B cell (primary cell): ENCODE results near the gene TRPM2. TPM values are rescaled to one million over a fixed set of nuclear protein-coding genes. Genes with fewer than 3 reads are reported as not detected.

Experiments
- ATAC-seq: fragments of 200-7000 bp; cut with Tn5 transposase; one replicate; pipeline ENCODE4 v1.10.0; 2021; ENCODE audit warnings: low read depth, mild to moderate bottlenecking, moderate number of reproducible peaks, moderate library complexity
- CTCF ChIA-PET: fragments of 350-600 bp; sonication (Branson Sonifier 250); formaldehyde crosslinking; loops from one replicate; lab custom pipeline; 2021; ENCODE audit warnings: antibody characterized with exemption, inconsistent platforms; lab: Charles Lee
- POLR2A ChIA-PET: fragments of 350-600 bp; sonication (Branson Sonifier 250); formaldehyde crosslinking; loops from one replicate; lab custom pipeline; 2021; ENCODE audit warnings: antibody characterized with exemption; lab: Charles Lee
- DNase-seq: peaks from one replicate; pipeline ENCODE4 v3.0.0; 2013
- H2AFZ ChIP-seq: 2 replicates; pipeline ENCODE4 v1.6.1; 2012; ENCODE audit warnings: mild to moderate bottlenecking, low read depth, low read length; ENCODE audit not compliant: insufficient read depth, poor library complexity, severe bottlenecking
- H3K27ac ChIP-seq, 2 donors: 1 replicate in 1 of 2; 2 replicates in 1 of 2; pipeline ENCODE4 v1.5.1; 2012 to 2013; ENCODE audit warnings: low read length in 2 of 2, mild to moderate bottlenecking in 2 of 2, moderate library complexity in 1 of 2
- H3K27me3 ChIP-seq, 4 experiments: fragments of 200-600 bp in 1 of 4; sonication (generic) in 1 of 4; replicated peaks in 1 of 4; 1 replicate in 2 of 4; 2 replicates in 2 of 4; pipeline versions ENCODE4 v1.6.1 to v1.7.0; 2013 to 2016; ENCODE audit warnings: low read length in 3 of 4, mild to moderate bottlenecking in 2 of 4, mixed read lengths in 1 of 4, moderate library complexity in 1 of 4; ENCODE audit not compliant: insufficient read depth in 4 of 4, control insufficient read depth in 3 of 4; ENCODE audit errors: control extremely low read depth in 1 of 4
- H3K36me3 ChIP-seq, 2 experiments: replicated peaks in 1 of 2; 1 replicate in 1 of 2; 2 replicates in 1 of 2; pipeline versions ENCODE4 v1.6.1 to v1.7.1; 2013; ENCODE audit warnings: low read length in 1 of 2; ENCODE audit not compliant: insufficient read depth in 2 of 2, control insufficient read depth in 1 of 2; ENCODE audit errors: control extremely low read depth in 1 of 2, extremely low read depth in 1 of 2
- H3K4me1 ChIP-seq, 2 donors: fragments of 200-600 bp in 1 of 2; sonication (generic) in 1 of 2; 1 replicate in 1 of 2; 2 replicates in 1 of 2; pipeline versions ENCODE4 v1.5.1 to v1.6.1; 2013 to 2017; ENCODE audit warnings: low read length in 2 of 2; ENCODE audit not compliant: control insufficient read depth in 2 of 2, insufficient read depth in 2 of 2
- H3K4me2 ChIP-seq: replicated peaks from 2 replicates; pipeline ENCODE3; 2012; ENCODE audit warnings: mild to moderate bottlenecking, low read depth, low read length; ENCODE audit not compliant: poor library complexity, severe bottlenecking
- H3K4me3 ChIP-seq, 5 experiments: fragments of 200-600 bp in 1 of 5; sonication (generic) in 1 of 5; 1 replicate in 3 of 5; 2 replicates in 2 of 5; pipeline versions ENCODE4 v1.5.1 to v1.7.0; 2011 to 2016; ENCODE audit warnings: low read length in 4 of 5, mild to moderate bottlenecking in 4 of 5, low read depth in 2 of 5, control low read depth in 1 of 5, moderate library complexity in 1 of 5; ENCODE audit not compliant: insufficient read depth in 1 of 5; ENCODE audit errors: control extremely low read depth in 1 of 5, extremely low read depth in 1 of 5
- H3K79me2 ChIP-seq: fragments of 200-600 bp; sonication (generic); one replicate; pipeline ENCODE4 v1.6.0; 2016; ENCODE audit warnings: low read length; ENCODE audit not compliant: control insufficient read depth, insufficient read depth
- H3K9ac ChIP-seq: fragments of 200-600 bp; sonication (generic); 2 replicates; pipeline ENCODE4 v1.6.1; 2017; ENCODE audit warnings: mild to moderate bottlenecking, low read length, moderate library complexity
- H3K9me3 ChIP-seq, 3 donors: one replicate each; pipeline versions ENCODE4 v1.6.1 to v1.7.1; 2013; ENCODE audit warnings: low read length in 2 of 3; ENCODE audit not compliant: control insufficient read depth in 2 of 3, insufficient read depth in 1 of 3; ENCODE audit errors: control extremely low read depth in 1 of 3
- H4K20me1 ChIP-seq: 2 replicates; pipeline ENCODE4 v1.6.0; 2012; ENCODE audit warnings: mild to moderate bottlenecking, low read length; ENCODE audit not compliant: insufficient read depth, control insufficient read depth, poor library complexity, severe bottlenecking
- H3K27ac Mint-ChIP-seq: one replicate; pipeline ENCODE4 v1.8.0; 2021; ENCODE audit warnings: mixed read lengths
- H3K27me3 Mint-ChIP-seq: one replicate; pipeline ENCODE4 v1.8.0; 2021; ENCODE audit warnings: mixed read lengths
- H3K4me1 Mint-ChIP-seq: one replicate; pipeline ENCODE4 v1.8.0; 2021; ENCODE audit warnings: mixed read lengths
- H3K4me3 Mint-ChIP-seq: one replicate; pipeline ENCODE4 v1.8.0; 2021; ENCODE audit warnings: mixed read lengths
- H3K9me3 Mint-ChIP-seq: one replicate; pipeline ENCODE4 v1.8.0; 2022; ENCODE audit warnings: mixed read lengths; ENCODE audit not compliant: insufficient read depth
- CTCF ChIP-seq: fragments of 200-600 bp; IDR thresholded peaks from one replicate; pipeline ENCODE4 v1.8.0; 2022; ENCODE audit warnings: antibody characterized with exemption, mild to moderate bottlenecking
- EZH2 ChIP-seq: IDR thresholded peaks from 2 replicates; pipeline ENCODE4 v1.6.1; 2012; ENCODE audit warnings: borderline replicate concordance, low read depth, mild to moderate bottlenecking, moderate library complexity, low read length; ENCODE audit not compliant: insufficient read depth, poor library complexity, severe bottlenecking
- WGBS: methylation state at CpG from one replicate; pipeline ENCODE4 v1.1.5; 2013; ENCODE audit warnings: missing lambda C conversion rate; ENCODE audit not compliant: insufficient coverage; 5-methylcytosine and 5-hydroxymethylcytosine counted together
- intact Hi-C: fragments of 100-400 bp; cut with micrococcal nuclease; formaldehyde crosslinking; loops from one replicate; pipeline ENCODE4 v1.10.0; 2022
- polyA plus RNA-seq: library from polyadenylated mRNA; depleted of rRNA; stranded (reverse); fragments of >200 nt; gene quantifications from 2 replicates; pipeline ENCODE4 v1.2.3, GENCODE V29; 2012
- total RNA-seq, 2 donors: library from RNA; stranded (reverse); fragments of 120-200 nt in 1 of 2; gene quantifications; 1 replicate in 1 of 2; 2 replicates in 1 of 2; pipeline versions ENCODE4 v1.2.3 to v1.2.4, GENCODE V29; 2013 to 2022

Gene TRPM2
- total and polyA plus RNA-seq, 2 donors (not counting 1 experiment from before 2014, with no cell fraction given), result 1.6 to 8.4 TPM

GRCh38 chr21:44471996-44472395, 118.6 kb downstream of the TRPM2 start:
- 95% methylated on average over 4 of the region's 6 CpGs for WGBS
- no peaks in the 10 kb centered on the region for H4K20me1 ChIP-seq
- no peaks in the 10 kb centered on the region for H3K4me1 ChIP-seq
- H3K4me1 Mint-ChIP-seq, result no peaks in the 10 kb centered on the region
- H3K9me3 ChIP-seq, result no peaks in the 10 kb centered on the region
- intact Hi-C loops, result no loop called here
- no peaks in the 10 kb centered on the region for H3K79me2 ChIP-seq
- no peak overlapping the region for H3K9ac ChIP-seq
- TF ChIP-seq CTCF (no peak), EZH2 (no peak)
- H3K27ac Mint-ChIP-seq, result no peak overlapping the region
- ChIA-PET POLR2A (no interaction called here), CTCF (no interaction called here)
- no peaks in the 10 kb centered on the region for H3K36me3 ChIP-seq
- H3K4me2 ChIP-seq, result no peak overlapping the region
- H3K27me3 ChIP-seq, result no peaks in the 10 kb centered on the region
- H3K4me3 Mint-ChIP-seq, result no peak overlapping the region
- no peak overlapping the region for H2AFZ ChIP-seq
- no peaks in the 10 kb centered on the region for H3K27me3 Mint-ChIP-seq
- H3K27ac ChIP-seq, result no peak overlapping the region
- H3K9me3 Mint-ChIP-seq, result no peaks in the 10 kb centered on the region
- ATAC-seq, result no peak
- H3K4me3 ChIP-seq, result no peak overlapping the region
- DNase-seq, result no peak

GRCh38 chr21:44473915-44474555, 120.6 kb downstream of the TRPM2 start:
- CTCF ChIA-PET, result no interaction called here
- no peaks in the 10 kb centered on the region for H3K27me3 ChIP-seq
- POLR2A ChIA-PET, result no interaction called here
- DNase-seq, result no peak
- no peaks in the 10 kb centered on the region for H3K79me2 ChIP-seq
- no peaks in the 10 kb centered on the region for H3K4me1 ChIP-seq
- H3K9me3 Mint-ChIP-seq, result no peaks in the 10 kb centered on the region
- TF ChIP-seq EZH2, result no peak
- no peak for TF ChIP-seq CTCF
- H2AFZ ChIP-seq, result no peak overlapping the region
- no peaks in the 10 kb centered on the region for H3K9me3 ChIP-seq
- no peaks in the 10 kb centered on the region for H3K4me1 Mint-ChIP-seq
- H3K27ac ChIP-seq, result no peak overlapping the region
- H3K36me3 ChIP-seq, result no peaks in the 10 kb centered on the region
- H3K27me3 Mint-ChIP-seq, result no peaks in the 10 kb centered on the region
- intact Hi-C loops, result no loop called here
- 85% methylated on average over 18 of the region's 19 CpGs for WGBS
- H4K20me1 ChIP-seq, result no peaks in the 10 kb centered on the region
- H3K4me3 ChIP-seq, result no peak overlapping the region
- no peak overlapping the region for H3K9ac ChIP-seq
- no peak overlapping the region for H3K4me2 ChIP-seq
- no peak overlapping the region for H3K4me3 Mint-ChIP-seq
- no peak overlapping the region for H3K27ac Mint-ChIP-seq
- no peak for ATAC-seq
